Measurements from ENCODE around the gene ZC3H18.

The ZC3H18 gene

GRCh38 chr16:88593489-88593888, 23.3 kb downstream of the ZC3H18 start:
- DNase-seq, result no peak
- no peaks in the 10 kb centered on the region for H3K9me3 ChIP-seq (replicated peaks; ENCODE audit: insufficient read depth, low read length)
- H4K20me1 ChIP-seq (ENCODE audit: insufficient read depth, low read length), result no peaks in the 10 kb centered on the region
- H3K4me3 ChIP-seq (ENCODE audit: low read length), result no peak overlapping the region
- no peaks in the 10 kb centered on the region; the same call in 1 of the 2 replicates for H3K36me3 ChIP-seq (replicated peaks; ENCODE audit: insufficient read depth, low read length)
- TF ChIP-seq EZH2phosphoT487 (IDR thresholded peaks at IDR 0.05; ENCODE audit: low read length) (no peak), EZH2 (optimal IDR thresholded peaks at IDR 0.05; ENCODE audit: low read depth, low read length) (no peak)
- TF ChIP-seq, protein P1, sequence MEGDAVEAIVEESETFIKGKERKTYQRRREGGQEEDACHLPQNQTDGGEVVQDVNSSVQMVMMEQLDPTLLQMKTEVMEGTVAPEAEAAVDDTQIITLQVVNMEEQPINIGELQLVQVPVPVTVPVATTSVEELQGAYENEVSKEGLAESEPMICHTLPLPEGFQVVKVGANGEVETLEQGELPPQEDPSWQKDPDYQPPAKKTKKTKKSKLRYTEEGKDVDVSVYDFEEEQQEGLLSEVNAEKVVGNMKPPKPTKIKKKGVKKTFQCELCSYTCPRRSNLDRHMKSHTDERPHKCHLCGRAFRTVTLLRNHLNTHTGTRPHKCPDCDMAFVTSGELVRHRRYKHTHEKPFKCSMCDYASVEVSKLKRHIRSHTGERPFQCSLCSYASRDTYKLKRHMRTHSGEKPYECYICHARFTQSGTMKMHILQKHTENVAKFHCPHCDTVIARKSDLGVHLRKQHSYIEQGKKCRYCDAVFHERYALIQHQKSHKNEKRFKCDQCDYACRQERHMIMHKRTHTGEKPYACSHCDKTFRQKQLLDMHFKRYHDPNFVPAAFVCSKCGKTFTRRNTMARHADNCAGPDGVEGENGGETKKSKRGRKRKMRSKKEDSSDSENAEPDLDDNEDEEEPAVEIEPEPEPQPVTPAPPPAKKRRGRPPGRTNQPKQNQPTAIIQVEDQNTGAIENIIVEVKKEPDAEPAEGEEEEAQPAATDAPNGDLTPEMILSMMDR (IDR thresholded peaks at IDR 0.05; ENCODE audit: low read length), result no peak
- no peak overlapping the region for H3K9ac ChIP-seq (ENCODE audit: low read length)
- no peak overlapping the region for H2AFZ ChIP-seq (ENCODE audit: low read length)
- H3K4me2 ChIP-seq (ENCODE audit: low read depth, low read length), result no peak overlapping the region
- H3K27me3 ChIP-seq (replicated peaks; ENCODE audit: insufficient read depth, low read length), result no peaks in the 10 kb centered on the region
- H3F3A ChIP-seq (ENCODE audit: insufficient read depth, low read length), result peaks cover 22% of the 10 kb centered on the region
- H3K79me2 ChIP-seq (ENCODE audit: low read length), result peaks cover 19% of the 10 kb centered on the region
- no peak overlapping the region for H3K27ac ChIP-seq (ENCODE audit: low read length)
- H3K9me2 ChIP-seq (replicated peaks; ENCODE audit: insufficient read depth, low read length), result no peaks in the 10 kb centered on the region
- H3K4me1 ChIP-seq (ENCODE audit: low read length), result peaks cover 21% of the 10 kb centered on the region

- Histone ChIP-seq H3K79me2 (ENCODE audit: low read length) (peaks cover 20% of the 10 kb centered on the region), H3K4me1 (ENCODE audit: low read length) (peaks cover 21% of the 10 kb centered on the region), H3F3A (ENCODE audit: insufficient read depth, low read length) (peaks cover 22% of the 10 kb centered on the region), H3K9me3 (replicated peaks; ENCODE audit: insufficient read depth, low read length) (no peaks in the 10 kb centered on the region), H3K9ac (ENCODE audit: low read length) (no peak overlapping the region), H2AFZ (ENCODE audit: low read length) (no peak overlapping the region), H3K27ac (ENCODE audit: low read length) (no peak overlapping the region), H3K9me2 (replicated peaks; ENCODE audit: insufficient read depth, low read length) (no peaks in the 10 kb centered on the region), H3K36me3 (replicated peaks; ENCODE audit: insufficient read depth, low read length) (no peaks in the 10 kb centered on the region; the same call in 1 of the 2 replicates), H3K27me3 (replicated peaks; ENCODE audit: insufficient read depth, low read length) (no peaks in the 10 kb centered on the region), H3K4me2 (ENCODE audit: low read depth, low read length) (no peak overlapping the region), H3K4me3 (ENCODE audit: low read length) (no peak overlapping the region), H4K20me1 (ENCODE audit: insufficient read depth, low read length) (no peaks in the 10 kb centered on the region)
- DNase-seq, result no peak
- TF ChIP-seq, protein P1 (IDR thresholded peaks at IDR 0.05; ENCODE audit: low read length), result no peak
- TF ChIP-seq EZH2phosphoT487 (IDR thresholded peaks at IDR 0.05; ENCODE audit: low read length) (no peak), EZH2 (optimal IDR thresholded peaks at IDR 0.05; ENCODE audit: low read depth, low read length) (no peak)
Observed at GRCh38 chr16:88593910-88594309, 23.7 kb downstream of the ZC3H18 start.

- Histone ChIP-seq H3K27me3 (replicated peaks; ENCODE audit: insufficient read depth, low read length) (no peaks in the 10 kb centered on the region), H3K4me2 (ENCODE audit: low read depth, low read length) (no peak overlapping the region), H2AFZ (ENCODE audit: low read length) (no peak overlapping the region), H3F3A (ENCODE audit: insufficient read depth, low read length) (peaks cover 22% of the 10 kb centered on the region), H3K9ac (ENCODE audit: low read length) (no peak overlapping the region), H3K9me3 (replicated peaks; ENCODE audit: insufficient read depth, low read length) (no peaks in the 10 kb centered on the region), H3K4me1 (ENCODE audit: low read length) (peaks cover 21% of the 10 kb centered on the region), H3K27ac (ENCODE audit: low read length) (no peak overlapping the region), H3K4me3 (ENCODE audit: low read length) (no peak overlapping the region), H3K9me2 (replicated peaks; ENCODE audit: insufficient read depth, low read length) (no peaks in the 10 kb centered on the region), H3K36me3 (replicated peaks; ENCODE audit: insufficient read depth, low read length) (no peaks in the 10 kb centered on the region; the same call in 1 of the 2 replicates), H3K79me2 (ENCODE audit: low read length) (peaks cover 28% of the 10 kb centered on the region), H4K20me1 (ENCODE audit: insufficient read depth, low read length) (no peaks in the 10 kb centered on the region)
- no peak for DNase-seq
- TF ChIP-seq, protein P1 (IDR thresholded peaks at IDR 0.05; ENCODE audit: low read length), result no peak
- TF ChIP-seq EZH2phosphoT487 (IDR thresholded peaks at IDR 0.05; ENCODE audit: low read length) (no peak), EZH2 (optimal IDR thresholded peaks at IDR 0.05; ENCODE audit: low read depth, low read length) (no peak)
Observed at GRCh38 chr16:88595101-88595500, 24.9 kb downstream of the ZC3H18 start.

All from MM.1S (cell line).